A204.1 (cell line): Measurements from ENCODE around the gene EMILIN3.

Source experiments
- FAIRE-seq: peaks from 2 replicates; lab custom pipeline; 2012; peaks lifted over from hg19 to GRCh38; lab: Jason Lieb, UNC

Gene EMILIN3

DNA sequence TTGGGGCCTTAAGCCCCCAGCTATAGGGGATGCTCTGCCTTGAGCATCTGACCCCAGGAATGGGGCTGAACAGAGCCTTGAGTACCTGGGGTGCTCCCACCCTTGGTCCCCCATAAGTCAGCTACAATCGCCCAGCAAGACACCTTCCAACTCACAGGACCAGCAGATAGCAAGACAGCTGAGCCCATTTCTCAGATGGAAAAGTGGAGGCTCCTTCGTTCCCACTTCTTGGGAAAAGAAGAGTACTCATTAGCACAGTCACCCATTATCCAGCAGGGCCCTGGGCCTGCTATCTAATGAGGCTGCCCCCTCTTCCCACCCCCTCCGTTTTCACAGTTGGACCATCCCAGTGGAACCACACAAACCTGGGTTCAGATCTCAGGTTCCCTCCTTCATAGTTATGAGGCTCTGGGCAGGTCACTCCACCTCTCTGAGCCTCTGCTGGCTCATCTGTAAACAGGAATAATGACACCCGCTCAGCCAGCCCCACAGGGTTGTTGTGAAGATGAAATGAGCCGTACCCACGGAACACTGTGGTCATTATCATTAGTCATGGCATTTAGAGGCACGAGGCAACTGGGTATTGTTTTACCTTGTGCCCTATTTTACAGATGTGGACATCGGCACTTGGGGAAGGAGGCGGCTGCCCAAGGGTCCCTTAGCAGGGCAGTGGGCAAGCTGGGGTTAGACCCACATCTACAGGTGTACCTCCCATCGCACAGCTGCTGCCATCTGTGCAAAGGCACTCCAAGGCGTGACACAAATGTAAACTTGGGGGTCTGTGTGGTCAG, 21.5 kb downstream of the EMILIN3 start:
- no peak for FAIRE-seq

DNA sequence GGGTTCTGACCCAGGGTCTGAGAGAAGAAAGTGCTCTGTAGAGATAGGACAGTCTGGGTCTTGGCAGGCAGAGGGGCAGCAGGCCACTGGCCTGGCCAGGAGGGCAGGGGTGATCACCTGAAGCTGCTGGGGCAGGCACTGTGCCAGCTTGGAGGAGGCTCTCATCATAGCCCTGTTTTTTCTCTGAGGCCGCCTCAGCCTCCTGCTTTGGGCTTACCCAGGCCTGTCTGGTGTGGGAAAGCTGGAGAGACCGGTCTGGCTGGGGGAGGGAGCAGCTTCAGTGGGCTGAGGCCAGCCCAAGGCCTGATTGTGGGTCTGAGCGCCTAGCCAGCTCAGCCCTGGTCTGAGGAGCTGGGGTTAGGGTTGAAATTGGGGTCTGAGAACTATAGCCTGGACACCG, 22.1 kb downstream of the EMILIN3 start:
- no peak for FAIRE-seq

GRCh38 chr20:41342474-41343464, 23.8 kb downstream of the EMILIN3 start:
- FAIRE-seq = no peak

- peak; percentile 96 for FAIRE-seq
Observed at GRCh38 chr20:41340327-41341055, 26.1 kb downstream of the EMILIN3 start, which contains the start of gene LPIN3. LPIN3 (plus strand) TSS chr20:41340821; CDS start chr20:41345804, 4,983 bp downstream.

DNA sequence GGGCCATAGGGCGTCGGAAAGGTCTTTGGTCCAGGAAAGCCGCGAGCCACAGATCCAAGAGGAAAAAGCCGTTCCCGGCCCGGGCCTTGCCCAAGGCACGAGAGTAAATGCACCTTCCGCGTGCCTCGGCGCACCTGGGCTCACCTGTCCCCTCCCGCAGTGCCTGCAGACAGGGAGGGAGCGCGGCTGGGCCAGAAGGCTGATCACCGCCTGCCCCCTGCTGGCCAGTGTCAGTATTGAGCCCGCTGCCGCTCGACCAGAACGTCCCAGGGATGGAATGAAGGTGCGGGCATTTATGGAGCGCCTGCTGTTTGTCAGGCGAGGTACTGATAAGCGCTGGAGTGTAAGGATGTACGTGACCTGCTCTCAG, 26.7 kb downstream of the EMILIN3 start:
- FAIRE-seq = no peak

DNA sequence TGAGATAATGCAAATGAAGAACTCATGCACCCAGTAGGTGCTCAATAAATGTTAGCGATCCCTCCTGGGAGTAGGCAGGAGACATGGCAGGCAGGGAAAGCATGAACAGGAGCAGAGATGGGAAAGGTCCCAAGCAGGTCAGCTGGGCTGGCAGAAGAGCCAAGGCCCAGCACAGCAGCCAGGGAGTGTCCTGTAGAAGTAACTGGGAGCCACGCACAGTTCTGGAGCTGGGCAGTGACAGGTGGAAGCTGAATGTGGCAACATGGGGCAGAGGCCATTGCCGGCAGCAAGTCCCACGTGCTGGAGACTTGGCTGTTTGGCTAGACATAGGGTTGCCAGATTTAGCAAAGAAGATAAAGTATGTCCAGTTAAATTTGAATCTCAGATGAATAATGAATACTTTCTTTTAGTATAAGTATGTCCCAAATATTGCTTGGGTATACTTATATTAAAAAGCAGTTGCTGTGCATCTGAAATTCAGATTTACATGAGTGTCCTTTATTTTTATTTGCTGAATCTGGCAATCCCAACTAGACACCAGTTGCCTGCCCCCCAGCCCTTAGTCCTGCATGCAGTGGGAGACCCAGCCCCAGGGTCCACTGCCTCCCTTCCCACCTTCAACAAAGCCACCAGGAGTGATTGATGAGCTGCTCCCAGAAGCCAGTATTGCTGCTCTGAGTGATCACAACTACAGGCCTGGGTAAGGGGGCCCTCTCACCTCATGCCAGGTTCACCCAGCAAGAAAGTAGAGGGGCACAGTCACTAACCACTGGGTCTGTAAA, 29.7 kb downstream of the EMILIN3 start:
- FAIRE-seq = no peak

DNA sequence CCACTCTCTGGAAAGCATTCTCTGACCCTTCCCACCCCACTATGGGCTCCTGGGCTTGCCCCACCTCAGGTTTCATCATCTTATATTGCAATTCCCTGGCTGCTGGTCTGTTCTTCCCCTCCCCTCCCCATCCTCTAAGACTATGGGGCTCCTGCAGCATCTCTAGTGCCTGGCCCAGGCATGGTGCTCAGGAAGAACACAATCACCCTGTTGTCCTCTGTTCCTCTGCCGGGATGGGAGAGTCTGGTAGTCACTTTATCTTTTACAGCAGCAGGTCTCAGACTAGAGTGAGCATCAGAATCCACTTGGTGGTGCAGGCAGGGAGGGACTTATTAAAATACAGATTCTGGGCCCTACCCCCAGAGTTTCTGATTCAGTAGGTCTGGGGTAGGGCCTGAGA, 31.0 kb downstream of the EMILIN3 start:
- no peak for FAIRE-seq

DNA sequence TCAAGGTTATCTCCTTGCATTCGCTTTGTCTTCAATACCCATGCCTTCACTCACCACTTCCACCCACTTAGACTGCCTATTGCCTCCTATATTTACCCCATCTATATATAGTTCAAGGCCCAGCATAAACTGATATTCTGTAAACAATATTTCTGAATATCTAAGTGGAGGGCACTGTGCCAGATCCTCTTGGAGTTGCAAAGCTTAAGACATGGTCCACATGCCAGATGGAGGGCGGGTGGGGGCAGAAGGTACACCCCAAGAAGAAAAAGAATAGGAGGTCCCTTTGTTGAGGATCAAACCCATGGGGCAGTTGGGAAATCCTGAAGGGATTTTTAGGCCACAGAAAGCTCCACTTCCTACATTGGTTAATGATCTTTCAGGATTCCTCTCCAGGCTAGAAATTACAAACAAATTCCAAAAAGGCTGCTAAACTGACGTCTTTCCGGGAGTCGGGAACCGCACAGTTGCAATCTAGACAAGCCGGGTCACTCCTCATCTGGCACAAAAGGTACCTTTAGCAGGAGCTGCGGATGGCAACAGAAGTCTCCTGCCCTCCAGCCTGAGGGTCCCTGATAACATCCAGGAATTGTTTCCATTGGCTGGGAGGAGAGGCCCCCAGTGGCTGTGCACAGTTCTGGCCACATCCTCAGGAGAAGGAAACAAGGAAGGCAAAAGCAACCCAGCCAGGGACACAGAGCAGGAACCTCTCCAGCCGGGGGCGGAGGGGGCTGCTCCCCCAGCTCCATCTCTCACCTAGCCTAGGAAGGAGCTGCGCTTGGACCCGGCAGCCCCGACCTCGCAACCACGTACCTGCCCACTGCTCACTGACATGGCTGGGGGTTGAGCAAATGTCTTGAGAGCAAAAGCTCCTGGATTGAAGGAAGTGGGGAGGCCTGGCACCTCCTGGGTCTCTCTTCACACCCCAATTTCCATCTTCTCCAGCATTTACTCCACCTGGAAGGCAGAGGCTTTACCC, 31.9 kb downstream of the EMILIN3 start:
- no peak for FAIRE-seq

- FAIRE-seq = no peak
Observed at GRCh38 chr20:41334036-41334435, 32.6 kb downstream of the EMILIN3 start.

- FAIRE-seq = no peak
Observed at GRCh38 chr20:41331731-41332130, 34.9 kb downstream of the EMILIN3 start.

- no peak for FAIRE-seq
Observed at GRCh38 chr20:41330941-41331340, 35.7 kb downstream of the EMILIN3 start.

GRCh38 chr20:41330343-41330720, 36.3 kb downstream of the EMILIN3 start:
- FAIRE-seq = no peak

DNA sequence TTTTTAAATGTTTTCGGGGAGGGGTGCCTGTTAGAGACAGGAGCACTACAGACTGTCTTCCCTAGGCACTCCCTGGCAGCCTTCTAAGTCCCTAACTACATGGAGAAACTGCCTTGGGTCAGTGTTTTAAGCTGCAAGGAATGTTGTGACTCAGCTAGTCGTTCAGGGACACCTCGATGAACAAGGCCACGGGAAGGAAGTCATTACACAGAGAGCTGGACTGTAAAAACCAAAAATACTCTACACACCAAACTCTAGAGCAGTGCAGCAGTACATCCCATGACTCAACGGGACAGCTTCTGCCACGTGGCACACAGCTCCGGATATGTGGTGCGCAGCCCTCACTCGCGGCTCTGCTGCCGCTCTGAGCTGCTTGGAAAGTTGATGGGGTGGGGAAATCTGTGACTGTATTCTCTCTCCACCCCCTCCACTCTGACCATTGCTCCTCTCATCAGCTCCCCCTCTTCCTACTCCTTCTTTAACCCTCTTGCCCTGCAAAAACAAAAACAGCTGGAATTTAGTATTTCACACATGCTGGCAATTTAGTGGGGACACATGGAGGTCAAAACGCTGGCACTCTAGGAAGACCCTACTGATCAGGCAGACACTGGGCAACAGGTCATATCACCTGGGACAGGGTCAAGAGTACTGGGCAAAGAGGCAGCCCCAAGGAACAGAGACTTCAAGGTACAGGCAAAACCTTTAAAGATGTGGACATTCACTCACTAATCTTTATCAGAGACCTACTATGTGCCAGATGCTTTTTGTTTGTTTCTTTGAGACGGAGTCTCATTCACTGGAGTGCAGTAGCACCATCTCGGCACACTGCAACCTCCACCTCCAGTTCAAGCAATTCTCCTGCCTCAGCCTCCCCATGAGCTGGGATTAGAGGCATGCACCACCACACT, 36.9 kb downstream of the EMILIN3 start:
- no peak for FAIRE-seq

GRCh38 chr20:41327178-41327577, 39.4 kb downstream of the EMILIN3 start:
- no peak for FAIRE-seq

- FAIRE-seq = no peak
Observed at GRCh38 chr20:41320976-41321375, 45.6 kb downstream of the EMILIN3 start.

DNA sequence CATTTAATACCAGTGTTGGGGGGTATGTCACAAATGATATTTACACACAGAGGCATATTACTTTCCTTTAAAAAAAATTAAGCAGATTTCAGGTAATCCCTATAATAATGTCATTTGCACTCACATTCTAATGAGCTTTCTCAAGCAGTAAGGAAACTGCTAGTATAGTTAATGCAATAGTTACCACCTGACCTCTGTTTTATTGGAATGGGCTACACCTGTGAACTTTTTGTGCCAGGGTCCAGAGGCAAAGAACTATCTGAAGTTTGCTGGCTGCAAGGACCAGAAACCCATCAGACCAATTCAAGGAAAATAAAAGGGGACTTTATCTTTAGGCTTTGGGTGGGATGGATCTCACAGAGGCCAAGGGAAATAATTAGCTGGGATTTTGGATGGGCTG, 46.2 kb downstream of the EMILIN3 start:
- no peak for FAIRE-seq

DNA sequence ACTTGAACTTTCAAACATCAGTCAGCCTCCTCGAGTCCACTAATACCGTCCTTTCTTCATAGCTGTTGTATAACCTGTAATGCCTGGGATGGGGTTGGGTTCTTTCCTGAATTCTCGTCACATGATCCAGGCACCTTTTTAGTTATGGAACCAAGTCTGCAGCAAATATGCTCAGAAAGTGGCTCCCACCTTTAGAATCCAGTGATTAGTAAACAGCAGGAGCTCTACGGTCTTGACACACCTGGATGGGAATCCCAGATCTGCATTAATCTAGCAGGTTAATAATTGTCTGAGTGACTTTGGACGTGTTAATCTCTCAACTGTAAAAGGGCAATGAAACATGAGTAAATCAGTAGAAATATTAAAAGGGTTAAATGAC, 48.4 kb downstream of the EMILIN3 start:
- FAIRE-seq = no peak

- no peak for FAIRE-seq
Observed at GRCh38 chr20:41317546-41318270, 48.9 kb downstream of the EMILIN3 start, which contains the start of gene ZHX3. ZHX3 (minus strand) TSS chr20:41317731; CDS start chr20:41204916, 112,815 bp downstream.
